PC-3 (cell line): ENCODE measurements around the gene CNKSR3. TPM values are rescaled to one million over a fixed set of nuclear protein-coding genes. Genes with fewer than 3 reads are reported as not detected.

ENCODE experiments used
- ATAC-seq: fragments of 200-7000 bp; cut with Tn5 transposase; 2 replicates; pipeline ENCODE4 v1.9.1; 2020; ENCODE audit warnings: mild to moderate bottlenecking, moderate library complexity
- BruUV-seq: library from RNA; stranded (reverse); fragments of 400-500 nt; replicated peaks from 2 replicates; lab custom pipeline; 2021; lab: Mats Ljungman, UMichigan
- CTCF ChIA-PET: fragments of 300-600 bp; sonication (Branson Sonifier 250); formaldehyde crosslinking; loops from one replicate; lab custom pipeline; 2022; ENCODE audit warnings: antibody characterized with exemption; lab: Charles Lee
- POLR2A ChIA-PET: fragments of 300-600 bp; sonication (Branson Sonifier 250); formaldehyde crosslinking; loops from one replicate; lab custom pipeline; 2022; ENCODE audit warnings: antibody characterized with exemption; ENCODE audit not compliant: unreplicated experiment; lab: Charles Lee
- DNase-seq: peaks from one replicate; pipeline ENCODE4 v3.0.0-alpha.2; 2015
- H2AFZ ChIP-seq: fragments of 300-600 bp; sonication (generic); 2 replicates; pipeline ENCODE4 v1.6.0; 2016; ENCODE audit warnings: antibody characterized with exemption, low read length
- H3F3A ChIP-seq: fragments of 300-600 bp; sonication (generic); one replicate; pipeline ENCODE4 v1.6.0; 2017; ENCODE audit warnings: antibody characterized with exemption, low read length, control low read depth, mild to moderate bottlenecking; ENCODE audit not compliant: unreplicated experiment
- H3K27ac ChIP-seq: fragments of 300-600 bp; sonication (generic); 2 replicates; pipeline ENCODE4 v1.5.1; 2016; ENCODE audit warnings: mild to moderate bottlenecking, low read length
- H3K27me3 ChIP-seq: fragments of 300-600 bp; sonication (generic); 2 replicates; pipeline ENCODE4 v1.6.1; 2016; ENCODE audit warnings: low read length, mixed read lengths
- H3K36me3 ChIP-seq: fragments of 300-600 bp; sonication (generic); 2 replicates; pipeline ENCODE4 v1.6.1; 2016; ENCODE audit warnings: low read depth, mixed run types, low read length, mixed read lengths
- H3K4me1 ChIP-seq: fragments of 300-600 bp; sonication (generic); 2 replicates; pipeline ENCODE4 v1.5.1; 2016; ENCODE audit warnings: low read length; ENCODE audit not compliant: insufficient read depth
- H3K4me2 ChIP-seq: fragments of 300-600 bp; sonication (generic); 2 replicates; pipeline ENCODE4 v1.6.0; 2016; ENCODE audit warnings: low read length
- H3K4me3 ChIP-seq: fragments of 300-600 bp; sonication (generic); 2 replicates; pipeline ENCODE4 v1.5.1; 2016; ENCODE audit warnings: mild to moderate bottlenecking, low read length, mixed read lengths
- H3K79me2 ChIP-seq: fragments of 300-600 bp; sonication (generic); 2 replicates; pipeline ENCODE4 v1.6.1; 2017; ENCODE audit warnings: low read length, mixed read lengths
- H3K9ac ChIP-seq: fragments of 300-600 bp; sonication (generic); 2 replicates; pipeline ENCODE4 v1.6.0; 2016; ENCODE audit warnings: mild to moderate bottlenecking, low read length
- H3K9me2 ChIP-seq: fragments of 300-600 bp; sonication (generic); replicated peaks from 2 replicates; pipeline ENCODE4 v1.6.1; 2016; ENCODE audit warnings: mixed run types, low read length, mixed read lengths
- H3K9me3 ChIP-seq: fragments of 300-600 bp; sonication (generic); 2 replicates; pipeline ENCODE4 v1.6.1; 2016; ENCODE audit warnings: low read length, mixed read lengths
- H4K20me1 ChIP-seq: fragments of 300-600 bp; sonication (generic); 2 replicates; pipeline ENCODE4 v1.6.1; 2016; ENCODE audit warnings: low read length, mixed read lengths
- CTCF ChIP-seq: fragments of 300-600 bp; sonication (generic); conservative IDR thresholded peaks from 2 replicates; pipeline ENCODE4 v1.5.1; 2017; ENCODE audit warnings: antibody characterized with exemption, low read depth, mild to moderate bottlenecking, low read length
- EZH2 ChIP-seq: fragments of 300-600 bp; sonication (generic); IDR thresholded peaks from one replicate; pipeline ENCODE4 v1.6.1; 2017; ENCODE audit warnings: antibody characterized with exemption, mild to moderate bottlenecking, low read length; ENCODE audit not compliant: unreplicated experiment
- EZH2phosphoT487 ChIP-seq: fragments of 300-600 bp; sonication (generic); IDR thresholded peaks from 2 replicates; pipeline ENCODE4 v1.6.1; 2018; ENCODE audit warnings: mild to moderate bottlenecking, antibody characterized with exemption, low read length, borderline replicate concordance
- intact Hi-C: fragments of 100-400 bp; cut with micrococcal nuclease; formaldehyde crosslinking; loops from 2 replicates; pipeline ENCODE4 v1.9.0; 2023
- total RNA-seq: library from RNA; depleted of rRNA; stranded (reverse); fragments of >200 nt; gene quantifications from 2 replicates; pipeline ENCODE4 v1.2.3, GENCODE V29; 2014

Gene CNKSR3
- total RNA-seq, 1 experiment from 2014 or later = 3.2 TPM

- Histone ChIP-seq H2AFZ (no peak overlapping the region), H3K9me3 (no peaks in the 10 kb centered on the region), H3K27me3 (no peaks in the 10 kb centered on the region), H4K20me1 (no peaks in the 10 kb centered on the region), H3K36me3 (no peaks in the 10 kb centered on the region), H3K27ac (no peak overlapping the region), H3F3A (no peaks in the 10 kb centered on the region), H3K79me2 (no peaks in the 10 kb centered on the region), H3K4me1 (no peaks in the 10 kb centered on the region), H3K9me2 (no peaks in the 10 kb centered on the region), H3K9ac (no peak overlapping the region), H3K4me2 (no peak overlapping the region), H3K4me3 (no peak overlapping the region)
- no peak for DNase-seq
- intact Hi-C loops = no loop called here
- ChIA-PET POLR2A (no interaction called here), CTCF (no interaction called here)
- BruUV-seq = no TSS peak
- ATAC-seq = no peak
- TF ChIP-seq CTCF (no peak), EZH2phosphoT487 (no peak), EZH2 (no peak)
These were observed 15.7 kb downstream of the CNKSR3 start for GRCh38 chr6:154494592-154495311.

- Histone ChIP-seq H3K9me3 (no peaks in the 10 kb centered on the region), H3K9ac (no peak overlapping the region), H3K27ac (no peak overlapping the region), H3K4me2 (no peak overlapping the region), H3K79me2 (0 out of 2 replicates have a peak, but pooled peaks cover 5% of the 10 kb centered on the region), H3K27me3 (no peaks in the 10 kb centered on the region), H3K9me2 (no peaks in the 10 kb centered on the region), H3K4me1 (peaks cover 24% of the 10 kb centered on the region), H4K20me1 (no peaks in the 10 kb centered on the region), H3K4me3 (no peak overlapping the region), H2AFZ (no peak overlapping the region), H3K36me3 (no peaks in the 10 kb centered on the region), H3F3A (peaks cover 5% of the 10 kb centered on the region)
- ChIA-PET CTCF (no interaction called here), POLR2A (interaction anchor here (0.6 kb wide), 1 partner anchor 9 kb away, joined by 8 read pairs; no protein-coding TSS in a partner anchor)
- no TSS peak for BruUV-seq
- DNase-seq (no peak), ATAC-seq (no peak)
- intact Hi-C loops = no loop called here
- TF ChIP-seq CTCF (no peak), EZH2 (no peak), EZH2phosphoT487 (no peak)
These were observed 18.7 kb downstream of the CNKSR3 start for GRCh38 chr6:154491567-154492470.
